Stimulated activated CD4-positive, alpha-beta T cell treated with anti-CD3 and anti-CD28 coated beads, Interleukin-1b, Interleukin-23, amount 100 ng/mL, for 24 hours (primary cell): ENCODE measurements around the gene TGFBR3.

Experiments used
- DNase-seq, 4 experiments: peaks; one replicate each; pipeline ENCODE4 v3.0.0-alpha.2; 2020; ENCODE audit warnings: low read depth in 4 of 4, low spot score in 1 of 4

The TGFBR3 gene

GRCh38 chr1:91741301-91741700 lies 144.7 kb downstream of the TGFBR3 start:
- DNase-seq, result no peak

GRCh38 chr1:91737650-91738049 lies 148.3 kb downstream of the TGFBR3 start:
- no peak for DNase-seq

GRCh38 chr1:91736715-91737615 lies 149.0 kb downstream of the TGFBR3 start:
- no peak for DNase-seq

- DNase-seq, result no peak
Observed at GRCh38 chr1:91736146-91736714, 149.7 kb downstream of the TGFBR3 start.

- no peak for DNase-seq
Observed at GRCh38 chr1:91735266-91735845, 150.6 kb downstream of the TGFBR3 start.

GRCh38 chr1:91734761-91735160 lies 151.2 kb downstream of the TGFBR3 start:
- DNase-seq, result no peak

GRCh38 chr1:91733108-91733710 lies 152.7 kb downstream of the TGFBR3 start:
- no peak for DNase-seq

- DNase-seq, result no peak
Observed at GRCh38 chr1:91732291-91733107, 153.5 kb downstream of the TGFBR3 start.

GRCh38 chr1:91731815-91732214 lies 154.1 kb downstream of the TGFBR3 start:
- DNase-seq, result peak in 2 of 4 experiments; percentile 35 to 49

- DNase-seq, result peak in 1 of 4 experiments; percentile 25
Observed at GRCh38 chr1:91730801-91731732, 154.9 kb downstream of the TGFBR3 start.

- DNase-seq, result no peak
Observed at GRCh38 chr1:91729621-91730358, 156.2 kb downstream of the TGFBR3 start.

- no peak for DNase-seq
Observed at GRCh38 chr1:91727763-91728162, 158.2 kb downstream of the TGFBR3 start.

GRCh38 chr1:91725989-91726721 lies 159.8 kb downstream of the TGFBR3 start:
- DNase-seq, result no peak

GRCh38 chr1:91725618-91725988 lies 160.3 kb downstream of the TGFBR3 start:
- no peak for DNase-seq

GRCh38 chr1:91724644-91725043 lies 161.3 kb downstream of the TGFBR3 start:
- DNase-seq, result no peak

GRCh38 chr1:91724231-91724630 lies 161.7 kb downstream of the TGFBR3 start:
- DNase-seq, result no peak

GRCh38 chr1:91720044-91720443 lies 165.9 kb downstream of the TGFBR3 start:
- no peak for DNase-seq

- no peak for DNase-seq
Observed at GRCh38 chr1:91718877-91719276, 167.1 kb downstream of the TGFBR3 start.

- no peak for DNase-seq
Observed at GRCh38 chr1:91718368-91718767, 167.6 kb downstream of the TGFBR3 start.
